CD14-positive monocyte (primary cell): ENCODE results near the gene NLGN1. TPM values are rescaled to one million over a fixed set of nuclear protein-coding genes. Genes with fewer than 3 reads are reported as not detected.
A peak's percentile ranks its signal among the peaks of the same experiment; 100 is the strongest.

Experiments
- DNase-seq, 3 donors: peaks; one replicate each; pipeline ENCODE4 v3.0.0-alpha.2; 2011 to 2022
- H2AFZ ChIP-seq: 2 replicates; pipeline ENCODE4 v1.6.0; 2012; ENCODE audit warnings: mild to moderate bottlenecking, low read depth, low read length, inconsistent platforms; ENCODE audit not compliant: insufficient read depth, poor library complexity, severe bottlenecking
- H3K27ac ChIP-seq, 2 donors: 1 replicate in 1 of 2; 2 replicates in 1 of 2; pipeline ENCODE4 v1.5.1; 2012 to 2013; ENCODE audit warnings: low read length in 2 of 2, control low read depth in 1 of 2, inconsistent platforms in 1 of 2, low read depth in 1 of 2, mild to moderate bottlenecking in 1 of 2
- H3K27me3 ChIP-seq, 2 donors: one replicate each; pipeline versions ENCODE4 v1.6.0 to v1.6.1; 2011 to 2013; ENCODE audit warnings: low read length in 2 of 2; ENCODE audit not compliant: control insufficient read depth in 2 of 2, insufficient read depth in 2 of 2
- H3K36me3 ChIP-seq, 2 donors: replicated peaks in 1 of 2; 1 replicate in 1 of 2; 2 replicates in 1 of 2; pipeline versions ENCODE4 v1.5.1 to v1.6.1; 2012 to 2013; ENCODE audit warnings: low read length in 2 of 2, control low read depth in 1 of 2, inconsistent platforms in 1 of 2, mild to moderate bottlenecking in 1 of 2; ENCODE audit not compliant: insufficient read depth in 2 of 2, control insufficient read depth in 1 of 2
- H3K4me1 ChIP-seq, 2 donors: 1 replicate in 1 of 2; 2 replicates in 1 of 2; pipeline versions ENCODE4 v1.5.1 to v1.6.1; 2012 to 2013; ENCODE audit warnings: low read length in 2 of 2, control low read depth in 1 of 2, inconsistent platforms in 1 of 2, mild to moderate bottlenecking in 1 of 2, moderate library complexity in 1 of 2; ENCODE audit not compliant: insufficient read depth in 2 of 2, control insufficient read depth in 1 of 2
- H3K4me2 ChIP-seq: replicated peaks from 2 replicates; pipeline ENCODE3; 2012; ENCODE audit warnings: low read length, moderate library complexity, mild to moderate bottlenecking; ENCODE audit not compliant: poor library complexity, severe bottlenecking; ENCODE audit errors: extremely low read depth
- H3K4me3 ChIP-seq, 3 experiments: fragments of 200-600 bp in 1 of 3; sonication (generic) in 1 of 3; replicated peaks in 1 of 3; 1 replicate in 2 of 3; 2 replicates in 1 of 3; pipeline ENCODE4 v1.5.1; 2011 to 2013; ENCODE audit warnings: low read length in 3 of 3, mild to moderate bottlenecking in 3 of 3, control low read depth in 2 of 3, low read depth in 2 of 3, inconsistent platforms in 1 of 3, moderate library complexity in 1 of 3
- H3K79me2 ChIP-seq: 2 replicates; pipeline ENCODE4 v1.6.0; 2012; ENCODE audit warnings: mild to moderate bottlenecking, control low read depth, inconsistent platforms, low read length, moderate library complexity; ENCODE audit not compliant: insufficient read depth
- H3K9ac ChIP-seq: 2 replicates; pipeline ENCODE4 v1.6.0; 2017; ENCODE audit warnings: low read length, mild to moderate bottlenecking; ENCODE audit not compliant: insufficient read depth, poor library complexity, severe bottlenecking
- H3K9me3 ChIP-seq, 2 donors: replicated peaks in 1 of 2; 1 replicate in 1 of 2; 2 replicates in 1 of 2; pipeline versions ENCODE4 v1.5.1 to v1.6.1; 2012 to 2013; ENCODE audit warnings: low read length in 2 of 2, control low read depth in 1 of 2; ENCODE audit not compliant: control insufficient read depth in 1 of 2, insufficient read depth in 1 of 2
- H4K20me1 ChIP-seq: 2 replicates; pipeline ENCODE4 v1.6.0; 2012; ENCODE audit warnings: mild to moderate bottlenecking, low read length, control low read depth, moderate library complexity; ENCODE audit not compliant: insufficient read depth
- H3K27ac Mint-ChIP-seq, 7 donors: one replicate each; pipeline ENCODE4 v1.8.0; 2020; ENCODE audit warnings: mild to moderate bottlenecking in 7 of 7, mixed read lengths in 7 of 7, moderate library complexity in 6 of 7, inconsistent platforms in 2 of 7
- H3K27me3 Mint-ChIP-seq, 3 donors: one replicate each; pipeline ENCODE4 v1.8.0; 2021 to 2022; ENCODE audit warnings: low read depth in 3 of 3, mild to moderate bottlenecking in 3 of 3, mixed read lengths in 3 of 3, moderate library complexity in 3 of 3, inconsistent platforms in 1 of 3
- H3K36me3 Mint-ChIP-seq, 2 donors: one replicate each; pipeline ENCODE4 v1.8.0; 2020; ENCODE audit warnings: mixed read lengths in 2 of 2, inconsistent platforms in 1 of 2, mild to moderate bottlenecking in 1 of 2
- H3K4me1 Mint-ChIP-seq: one replicate; pipeline ENCODE4 v1.8.0; 2020; ENCODE audit warnings: mild to moderate bottlenecking, mixed read lengths
- H3K4me3 Mint-ChIP-seq, 2 donors: one replicate each; pipeline ENCODE4 v1.8.0; 2020; ENCODE audit warnings: mild to moderate bottlenecking in 2 of 2, mixed read lengths in 2 of 2, moderate library complexity in 1 of 2
- H3K9me3 Mint-ChIP-seq, 7 donors: one replicate each; pipeline ENCODE4 v1.8.0; 2020 to 2022; ENCODE audit warnings: mixed read lengths in 7 of 7, mild to moderate bottlenecking in 6 of 7, moderate library complexity in 6 of 7, inconsistent platforms in 2 of 7
- WGBS: methylation state at CpG from one replicate; pipeline ENCODE4 v1.1.5; 2013; ENCODE audit warnings: missing lambda C conversion rate; ENCODE audit not compliant: insufficient coverage; 5-methylcytosine and 5-hydroxymethylcytosine counted together
- intact Hi-C, 2 donors: fragments of 100-400 bp; cut with micrococcal nuclease; formaldehyde crosslinking; loops; one replicate each; pipeline versions ENCODE4 v1.15.0 to v1.15.1; 2023
- polyA plus RNA-seq, 3 donors: library from polyadenylated mRNA; depleted of rRNA in 1 of 3; unstranded in 2 of 3; stranded (reverse) in 1 of 3; fragments of 300-500 nt in 2 of 3; fragments of >200 nt in 1 of 3; fragmentation: Illumina TruSeq in 2 of 3; gene quantifications; 1 replicate in 2 of 3; 2 replicates in 1 of 3; pipeline ENCODE4 v1.2.3, GENCODE V29; 2012 to 2021
- TF ChIP-seq, protein P1 (sequence below): fragments of 200-600 bp; IDR thresholded peaks from one replicate; pipeline ENCODE4 v1.8.0; 2022; ENCODE audit warnings: antibody characterized with exemption, mild to moderate bottlenecking

Gene NLGN1
- polyA plus RNA-seq, 3 donors = not detected

DNA sequence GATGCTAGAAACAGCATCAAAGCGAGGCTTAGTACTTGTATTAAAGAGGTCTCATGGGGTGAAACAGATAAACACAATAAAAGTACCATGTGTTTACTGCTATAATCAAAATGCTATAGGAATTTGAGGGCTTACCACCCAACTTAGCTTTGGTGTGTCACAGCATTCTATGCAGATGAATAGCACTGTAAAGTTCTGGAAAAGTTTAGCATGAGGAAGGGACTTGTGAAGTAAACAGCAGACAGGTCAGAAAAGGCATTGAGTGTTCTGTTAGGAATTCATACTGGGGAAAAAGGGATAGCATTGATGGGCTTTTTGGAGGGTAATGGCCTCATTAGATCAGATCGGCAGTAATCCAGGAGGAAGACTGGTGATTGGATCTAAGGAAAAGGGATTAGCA lies 505.3 kb downstream of the NLGN1 start:
- H3K9me3 ChIP-seq = no peaks in the 10 kb centered on the region
- Mint-ChIP-seq H3K27ac (no peak overlapping the region), H3K4me1 (no peaks in the 10 kb centered on the region), H3K27me3 (peaks cover 0 to 1% (median 0%) of the 10 kb centered on the region in 3 donors), H3K36me3 (no peaks in the 10 kb centered on the region), H3K4me3 (no peak overlapping the region), H3K9me3 (peaks cover 0 to 6% (median 0%) of the 10 kb centered on the region in 7 donors)
- TF ChIP-seq, protein P1, sequence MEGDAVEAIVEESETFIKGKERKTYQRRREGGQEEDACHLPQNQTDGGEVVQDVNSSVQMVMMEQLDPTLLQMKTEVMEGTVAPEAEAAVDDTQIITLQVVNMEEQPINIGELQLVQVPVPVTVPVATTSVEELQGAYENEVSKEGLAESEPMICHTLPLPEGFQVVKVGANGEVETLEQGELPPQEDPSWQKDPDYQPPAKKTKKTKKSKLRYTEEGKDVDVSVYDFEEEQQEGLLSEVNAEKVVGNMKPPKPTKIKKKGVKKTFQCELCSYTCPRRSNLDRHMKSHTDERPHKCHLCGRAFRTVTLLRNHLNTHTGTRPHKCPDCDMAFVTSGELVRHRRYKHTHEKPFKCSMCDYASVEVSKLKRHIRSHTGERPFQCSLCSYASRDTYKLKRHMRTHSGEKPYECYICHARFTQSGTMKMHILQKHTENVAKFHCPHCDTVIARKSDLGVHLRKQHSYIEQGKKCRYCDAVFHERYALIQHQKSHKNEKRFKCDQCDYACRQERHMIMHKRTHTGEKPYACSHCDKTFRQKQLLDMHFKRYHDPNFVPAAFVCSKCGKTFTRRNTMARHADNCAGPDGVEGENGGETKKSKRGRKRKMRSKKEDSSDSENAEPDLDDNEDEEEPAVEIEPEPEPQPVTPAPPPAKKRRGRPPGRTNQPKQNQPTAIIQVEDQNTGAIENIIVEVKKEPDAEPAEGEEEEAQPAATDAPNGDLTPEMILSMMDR = no peak
- 100% methylated on average over 1 of the region's 2 CpGs for WGBS
- DNase-seq = no peak
- intact Hi-C loops = no loop called here
- H4K20me1 ChIP-seq = no peaks in the 10 kb centered on the region
- no peak overlapping the region for H3K27ac ChIP-seq
- H3K79me2 ChIP-seq = no peaks in the 10 kb centered on the region
- H2AFZ ChIP-seq = no peak overlapping the region
- H3K9ac ChIP-seq = no peak overlapping the region
- H3K36me3 ChIP-seq = no peaks in the 10 kb centered on the region
- no peaks in the 10 kb centered on the region for H3K4me1 ChIP-seq
- H3K4me3 ChIP-seq = no peak overlapping the region
- no peaks in the 10 kb centered on the region for H3K27me3 ChIP-seq
- H3K4me2 ChIP-seq = no peak overlapping the region

DNA sequence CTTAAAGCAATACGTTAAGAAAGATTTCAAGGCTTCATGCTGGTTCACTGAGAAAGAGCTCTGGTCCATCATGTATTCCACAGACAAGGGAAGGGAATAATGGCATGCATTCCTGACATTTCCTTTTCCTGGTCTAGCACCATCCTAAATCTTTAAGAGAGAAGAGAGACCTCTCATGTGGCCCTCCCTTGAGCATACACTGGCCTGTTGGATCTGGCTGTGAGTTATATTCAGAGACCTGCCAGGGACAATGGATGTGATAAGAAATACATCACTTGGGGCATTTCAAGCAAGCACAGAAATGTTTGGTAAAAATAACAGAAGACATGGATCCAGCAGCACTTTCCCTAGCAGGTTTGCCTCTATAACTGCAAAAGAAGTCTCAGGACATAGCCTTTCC lies 507.8 kb downstream of the NLGN1 start:
- Mint-ChIP-seq H3K27me3 (peaks cover 0 to 2% (median 1%) of the 10 kb centered on the region in 3 donors), H3K9me3 (peaks cover 0 to 6% (median 0%) of the 10 kb centered on the region in 7 donors), H3K4me3 (no peak overlapping the region), H3K36me3 (no peaks in the 10 kb centered on the region), H3K4me1 (no peaks in the 10 kb centered on the region), H3K27ac (peak overlapping the region in 1 of 7 donors; percentile 3)
- no CpG with 5 or more reads among the region's 1 CpG for WGBS
- no peak overlapping the region for H3K27ac ChIP-seq
- intact Hi-C loops = no loop called here
- no peaks in the 10 kb centered on the region for H4K20me1 ChIP-seq
- no peaks in the 10 kb centered on the region for H3K27me3 ChIP-seq
- H3K4me2 ChIP-seq = no peak overlapping the region
- no peak overlapping the region for H3K9ac ChIP-seq
- H3K9me3 ChIP-seq = no peaks in the 10 kb centered on the region
- no peak overlapping the region for H3K4me3 ChIP-seq
- H2AFZ ChIP-seq = no peak overlapping the region
- no peaks in the 10 kb centered on the region for H3K4me1 ChIP-seq
- no peak for DNase-seq
- no peaks in the 10 kb centered on the region for H3K36me3 ChIP-seq
- TF ChIP-seq, protein P1 = no peak
- no peaks in the 10 kb centered on the region for H3K79me2 ChIP-seq
